HepG2 (cell line): ENCODE measurements around the gene CDH23. TPM values are rescaled to one million over a fixed set of nuclear protein-coding genes. Genes with fewer than 3 reads are reported as not detected.

ENCODE experiments used
- ATAC-seq: fragments of 200-7000 bp; cut with Tn5 transposase; 3 replicates; pipeline ENCODE4 v1.9.1; 2020; ENCODE audit warnings: mild to moderate bottlenecking, moderate library complexity
- BruUV-seq: library from RNA; stranded (reverse); fragments of 400-500 nt; replicated peaks from 2 replicates; lab custom pipeline; 2021; lab: Mats Ljungman, UMichigan
- CTCF ChIA-PET: fragments of 300-600 bp; formaldehyde crosslinking; extraction: SDS; loops from one replicate; lab custom pipeline; 2021; ENCODE audit warnings: low total read pairs, inconsistent platforms, low intra/inter-chr PET ratio; lab: Yijun Ruan, JAX
- POLR2A ChIA-PET: fragments of 350-600 bp; sonication (Branson Sonifier 250); formaldehyde crosslinking; loops from one replicate; lab custom pipeline; 2020; ENCODE audit warnings: antibody characterized with exemption, inconsistent platforms; lab: Yijun Ruan, JAX
- DNase-seq: peaks from one replicate; pipeline ENCODE4 v3.0.0-alpha.2; 2015; ENCODE audit warnings: low spot score
- FAIRE-seq: peaks from 3 replicates; lab custom pipeline; 2011; peaks lifted over from hg19 to GRCh38; lab: Jason Lieb, UNC
- H2AFZ ChIP-seq: one replicate; pipeline ENCODE4 v1.6.1; 2011; ENCODE audit warnings: low read length, inconsistent platforms
- H3K27ac ChIP-seq: fragments of 300-600 bp; 3 replicates; pipeline ENCODE4 v1.8.0; 2011; ENCODE audit warnings: mixed run types, mild to moderate bottlenecking, mixed read lengths, low read length, inconsistent platforms; ENCODE audit not compliant: insufficient read depth; ENCODE audit errors: extremely low read length
- H3K27me3 ChIP-seq, 2 experiments: fragments of 200-600 bp in 1 of 2; 2 replicates in 1 of 2; 3 replicates in 1 of 2; pipeline versions ENCODE4 v1.6.0 to v1.8.0; 2011; ENCODE audit warnings: low read length in 2 of 2, mild to moderate bottlenecking in 2 of 2, moderate library complexity in 2 of 2, inconsistent platforms in 1 of 2; ENCODE audit not compliant: insufficient read depth in 2 of 2, control insufficient read depth in 1 of 2
- H3K36me3 ChIP-seq, 2 experiments: fragments of 200-600 bp in 1 of 2; replicated peaks in 1 of 2; 2 replicates in 1 of 2; 3 replicates in 1 of 2; pipeline versions ENCODE4 v1.5.1 to v1.8.0; 2011; ENCODE audit warnings: low read length in 2 of 2, inconsistent platforms in 1 of 2; ENCODE audit not compliant: insufficient read depth in 2 of 2, control insufficient read depth in 1 of 2
- H3K4me1 ChIP-seq: 2 replicates; pipeline ENCODE4 v1.5.1; 2012; ENCODE audit warnings: low read length, inconsistent platforms; ENCODE audit not compliant: insufficient read depth
- H3K4me2 ChIP-seq: 2 replicates; pipeline ENCODE4 v1.6.0; 2011; ENCODE audit warnings: low read depth, low read length, inconsistent platforms
- H3K4me3 ChIP-seq, 3 experiments: fragments of 200-600 bp in 1 of 3; sonication (generic), shearing (Covaris generic) in 1 of 3; replicated peaks in 1 of 3; 2 replicates each; pipeline ENCODE4 v1.5.1; 2011 to 2016; ENCODE audit warnings: low read length in 3 of 3, inconsistent platforms in 2 of 3, low read depth in 2 of 3, mild to moderate bottlenecking in 2 of 3, control low read depth in 1 of 3, mixed read lengths in 1 of 3; ENCODE audit not compliant: insufficient read depth in 1 of 3
- H3K79me2 ChIP-seq: one replicate; pipeline ENCODE4 v1.6.1; 2011; ENCODE audit warnings: low read length, inconsistent platforms; ENCODE audit not compliant: insufficient read depth
- H3K9ac ChIP-seq: 2 replicates; pipeline ENCODE4 v1.6.0; 2011; ENCODE audit warnings: mild to moderate bottlenecking, low read depth, low read length, inconsistent platforms; ENCODE audit not compliant: insufficient read depth
- H3K9me3 ChIP-seq: 2 replicates; pipeline ENCODE4 v1.5.1; 2012; ENCODE audit warnings: mild to moderate bottlenecking, low read length
- H4K20me1 ChIP-seq: 2 replicates; pipeline ENCODE4 v1.6.0; 2011; ENCODE audit warnings: inconsistent platforms, mild to moderate bottlenecking, low read length, moderate library complexity; ENCODE audit not compliant: insufficient read depth
- CCAR2 ChIP-seq: fragments of 200-400 bp; formaldehyde crosslinking; optimal IDR thresholded peaks from 2 replicates; pipeline ENCODE3; 2018; ENCODE audit warnings: low read depth, mild to moderate bottlenecking, low read length, moderate library complexity
- KDM5A ChIP-seq: fragments of 200-600 bp; sonication (generic); IDR thresholded peaks from 2 replicates; pipeline ENCODE4 v1.7.0; 2018; ENCODE audit warnings: antibody characterized with exemption, mild to moderate bottlenecking, low read length, borderline replicate concordance
- NFYC ChIP-seq: IDR thresholded peaks from 2 replicates; pipeline ENCODE4 v1.6.1; 2016; ENCODE audit warnings: missing genetic modification reagents, missing compliant biosample characterization
- NR2C2 ChIP-seq: sonication (generic); formaldehyde crosslinking; IDR thresholded peaks from 2 replicates; pipeline ENCODE4 v1.4.0; 2020; ENCODE audit warnings: missing genetic modification reagents, mild to moderate bottlenecking, moderate library complexity, borderline replicate concordance
- PTBP1 ChIP-seq: fragments of 200-400 bp; formaldehyde crosslinking; IDR thresholded peaks from 2 replicates; pipeline ENCODE4 v1.6.1; 2018; ENCODE audit warnings: low read length, low read depth; ENCODE audit not compliant: poor library complexity, severe bottlenecking
- SAP130 ChIP-seq: IDR thresholded peaks from 2 replicates; pipeline ENCODE4 v1.6.1; 2016; ENCODE audit warnings: low read depth
- SMAD1 ChIP-seq: sonication (generic); formaldehyde crosslinking; IDR thresholded peaks from 2 replicates; pipeline ENCODE4 v1.4.0; 2020; ENCODE audit warnings: missing genetic modification reagents, low read depth, mild to moderate bottlenecking, borderline replicate concordance
- YEATS2 ChIP-seq: sonication (generic); formaldehyde crosslinking; IDR thresholded peaks from 2 replicates; pipeline ENCODE4 v1.4.0; 2020; ENCODE audit warnings: missing genetic modification reagents, borderline replicate concordance
- ZC3H13 ChIP-seq: sonication (generic); formaldehyde crosslinking; IDR thresholded peaks from 2 replicates; pipeline ENCODE4 v1.8.1; 2023; ENCODE audit warnings: mild to moderate bottlenecking, missing genetic modification reagents, moderate library complexity
- ZNF337 ChIP-seq: sonication (generic); formaldehyde crosslinking; IDR thresholded peaks from 2 replicates; pipeline ENCODE4 v1.5.1; 2020; ENCODE audit warnings: missing genetic modification reagents, low read depth, mild to moderate bottlenecking, borderline replicate concordance
- ZNF33A ChIP-seq: sonication (generic); formaldehyde crosslinking; IDR thresholded peaks from 2 replicates; pipeline ENCODE4 v1.5.1; 2020; ENCODE audit warnings: missing genetic modification reagents, mild to moderate bottlenecking, moderate library complexity, borderline replicate concordance
- ZNF441 ChIP-seq: sonication (generic); formaldehyde crosslinking; IDR thresholded peaks from 2 replicates; pipeline ENCODE4 v1.7.0; 2021; ENCODE audit warnings: missing genetic modification reagents, borderline replicate concordance
- ZNF550 ChIP-seq: sonication (generic); formaldehyde crosslinking; IDR thresholded peaks from 2 replicates; pipeline ENCODE4 v1.4.0; 2020; ENCODE audit warnings: mild to moderate bottlenecking, missing genetic modification reagents, borderline replicate concordance
- ZNF562 ChIP-seq: sonication (generic); formaldehyde crosslinking; IDR thresholded peaks from 2 replicates; pipeline ENCODE4 v1.8.0; 2022; ENCODE audit warnings: missing genetic modification reagents, borderline replicate concordance
- ZNF615 ChIP-seq: sonication (generic); formaldehyde crosslinking; IDR thresholded peaks from 2 replicates; pipeline ENCODE4 v1.5.0; 2020; ENCODE audit warnings: mild to moderate bottlenecking, missing genetic modification reagents, borderline replicate concordance
- ZNF891 ChIP-seq: sonication (generic); formaldehyde crosslinking; IDR thresholded peaks from 2 replicates; pipeline ENCODE4 v1.5.0; 2020; ENCODE audit warnings: mild to moderate bottlenecking, missing genetic modification reagents
- WGBS: methylation state at CpG from one replicate; pipeline ENCODE4 v1.1.6; 2017; ENCODE audit warnings: low lambda C conversion rate; 5-methylcytosine and 5-hydroxymethylcytosine counted together
- in situ Hi-C: cut with HindIII; loops from 2 replicates; pipeline ENCODE4 v1.10.0; 2017; ENCODE audit warnings: low pct_unique_long_range_greater_than_20kb; ENCODE audit not compliant: extremely low pct_ligation_motif_present
- intact Hi-C: fragments of 100-400 bp; cut with micrococcal nuclease; formaldehyde crosslinking; loops from one replicate; pipeline ENCODE4 v1.10.0; 2022; ENCODE audit not compliant: unreplicated experiment
- polyA plus RNA-seq, 8 experiments: library from polyadenylated mRNA; depleted of rRNA in 3 of 8; stranded (reverse) in 7 of 8; unstranded in 1 of 8; fragments of >200 nt; fragmentation: Illumina TruSeq in 4 of 8; extraction: Trizol in 4 of 8; gene quantifications; 2 replicates each; pipeline versions ENCODE4 v1.2.1 to v1.2.3, GENCODE V29; 2011 to 2016; ENCODE audit warnings: low read depth in 4 of 8, missing spikeins in 1 of 8, mixed read lengths in 1 of 8; ENCODE audit not compliant: insufficient read depth in 1 of 8
- total RNA-seq, 5 experiments: library from RNA; depleted of rRNA; stranded (reverse); fragments of >200 nt; fragmentation: Illumina TruSeq; extraction: Trizol; gene quantifications; 2 replicates each; pipeline ENCODE4 v1.2.3, GENCODE V29; 2016; ENCODE audit warnings: low read depth in 1 of 5
- TF ChIP-seq, protein P1 (sequence below): sonication (generic); formaldehyde crosslinking; IDR thresholded peaks from 2 replicates; pipeline ENCODE4 v1.4.0; 2020; ENCODE audit warnings: mild to moderate bottlenecking, missing genetic modification reagents

CDH23 gene
- total and polyA plus RNA-seq, 2 of the 13 experiments (the other 11 are each of a cell fraction or from before 2014, with no cell fraction given): 0.13 TPM; not detected in 1

DNA sequence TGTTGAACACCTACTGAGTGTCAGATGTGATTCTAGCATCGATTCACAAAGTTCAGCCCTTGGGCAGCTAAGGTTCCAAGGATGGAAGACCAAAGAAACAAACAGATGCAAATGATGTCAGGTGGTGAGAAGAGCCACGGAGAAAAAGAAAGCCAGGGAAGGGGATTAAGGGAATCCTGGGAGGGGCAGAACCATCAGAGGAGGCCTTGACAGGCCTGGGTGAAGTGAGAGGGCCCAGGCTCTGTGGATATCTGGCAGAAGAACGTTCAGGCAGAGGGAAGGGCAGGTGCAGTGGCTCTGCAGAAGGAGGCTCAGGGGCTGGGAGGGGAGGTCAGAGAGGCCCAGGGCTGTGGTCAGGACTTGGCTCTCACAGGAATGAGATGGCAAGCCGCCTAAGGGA, 232.4 kb downstream of the CDH23 start:
- Histone ChIP-seq H3K4me1 (peaks cover 8% of the 10 kb centered on the region), H2AFZ (no peak overlapping the region), H3K27me3 (peaks cover 0 to 13% of the 10 kb centered on the region in 2 experiments; a peak in 3 of 5 replicates), H3K9ac (no peak overlapping the region), H3K27ac (no peak overlapping the region), H3K79me2 (no peaks in the 10 kb centered on the region), H3K9me3 (no peaks in the 10 kb centered on the region), H3K4me2 (no peak overlapping the region), H4K20me1 (no peaks in the 10 kb centered on the region), H3K36me3 (no peaks in the 10 kb centered on the region), H3K4me3 (no peak overlapping the region)
- 18% methylated on average over 4 of the region's 4 CpGs for WGBS
- no peak for FAIRE-seq
- DNase-seq: no peak
- CTCF ChIA-PET: no interaction called here
- ATAC-seq: no peak
- POLR2A ChIA-PET: no interaction called here
- intact Hi-C loops (no loop called here), in situ Hi-C loops (no loop called here)
- no TSS peak for BruUV-seq
- TF ChIP-seq YEATS2 (CRISPR knock-in tag) (no peak), ZNF441 (CRISPR knock-in tag) (no peak), CCAR2 (no peak), SAP130 (CRISPR knock-in tag) (no peak), NFYC (CRISPR knock-in tag) (no peak), ZNF891 (no peak), ZC3H13 (CRISPR knock-in tag) (no peak), SMAD1 (CRISPR knock-in tag) (no peak), PTBP1 (no peak)

DNA sequence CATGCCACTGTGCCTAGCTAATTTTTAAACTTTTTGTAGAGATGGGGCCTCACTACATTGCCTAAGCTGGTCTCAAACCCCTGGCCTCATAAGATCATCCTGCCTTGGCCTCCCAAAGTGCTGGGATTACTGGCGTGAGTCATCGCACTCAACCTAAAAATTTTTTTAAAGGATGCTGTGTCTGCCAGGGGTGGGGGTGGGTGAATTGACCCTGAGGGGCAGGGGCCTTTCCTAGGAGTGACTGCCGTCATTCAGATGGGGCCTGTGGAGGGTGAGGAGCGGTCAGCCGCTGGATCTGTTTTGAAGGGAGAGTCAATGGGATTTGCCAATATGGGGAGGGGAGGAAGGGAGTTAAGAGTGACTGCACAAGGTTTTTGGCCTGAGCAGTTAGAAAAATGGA, 233.4 kb downstream of the CDH23 start:
- Histone ChIP-seq H4K20me1 (no peaks in the 10 kb centered on the region), H3K27ac (no peak overlapping the region), H3K27me3 (peaks cover 0 to 10% of the 10 kb centered on the region in 2 experiments; a peak in 3 of 5 replicates), H3K4me3 (no peak overlapping the region), H3K36me3 (no peaks in the 10 kb centered on the region), H2AFZ (no peak overlapping the region), H3K9me3 (no peaks in the 10 kb centered on the region), H3K9ac (no peak overlapping the region), H3K4me1 (peaks cover 15% of the 10 kb centered on the region), H3K79me2 (no peaks in the 10 kb centered on the region), H3K4me2 (no peak overlapping the region)
- FAIRE-seq (no peak), DNase-seq (no peak), ATAC-seq (no peak)
- intact Hi-C loops: no loop called here
- in situ Hi-C loops: no loop called here
- WGBS: 18% methylated on average over 5 of the region's 5 CpGs
- ChIA-PET CTCF (no interaction called here), POLR2A (no interaction called here)
- no TSS peak for BruUV-seq
- TF ChIP-seq ZNF33A (no peak), ZNF337 (no peak), NR2C2 (no peak), ZNF562 (CRISPR knock-in tag) (no peak), ZNF550 (CRISPR knock-in tag) (no peak), KDM5A (no peak), ZNF615 (CRISPR knock-in tag) (no peak)
- TF ChIP-seq, protein P1, sequence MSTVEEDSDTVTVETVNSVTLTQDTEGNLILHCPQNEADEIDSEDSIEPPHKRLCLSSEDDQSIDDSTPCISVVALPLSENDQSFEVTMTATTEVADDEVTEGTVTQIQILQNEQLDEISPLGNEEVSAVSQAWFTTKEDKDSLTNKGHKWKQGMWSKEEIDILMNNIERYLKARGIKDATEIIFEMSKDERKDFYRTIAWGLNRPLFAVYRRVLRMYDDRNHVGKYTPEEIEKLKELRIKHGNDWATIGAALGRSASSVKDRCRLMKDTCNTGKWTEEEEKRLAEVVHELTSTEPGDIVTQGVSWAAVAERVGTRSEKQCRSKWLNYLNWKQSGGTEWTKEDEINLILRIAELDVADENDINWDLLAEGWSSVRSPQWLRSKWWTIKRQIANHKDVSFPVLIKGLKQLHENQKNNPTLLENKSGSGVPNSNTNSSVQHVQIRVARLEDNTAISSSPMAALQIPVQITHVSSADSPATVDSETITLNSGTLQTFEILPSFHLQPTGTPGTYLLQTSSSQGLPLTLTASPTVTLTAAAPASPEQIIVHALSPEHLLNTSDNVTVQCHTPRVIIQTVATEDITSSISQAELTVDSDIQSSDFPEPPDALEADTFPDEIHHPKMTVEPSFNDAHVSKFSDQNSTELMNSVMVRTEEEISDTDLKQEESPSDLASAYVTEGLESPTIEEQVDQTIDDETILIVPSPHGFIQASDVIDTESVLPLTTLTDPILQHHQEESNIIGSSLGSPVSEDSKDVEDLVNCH: no peak
